Activated T-helper 17 cell treated with anti-CD3 and anti-CD28 coated beads, Interleukin-2, amount 50 U/mL, for 72 hours (primary cell): ENCODE data around the gene ACTR8. TPM values are rescaled to one million over a fixed set of nuclear protein-coding genes. Genes with fewer than 3 reads are reported as not detected.

ENCODE experiments used
- ATAC-seq: fragments of 150-1000 bp; cut with Tn5 transposase; replicated peaks from 2 replicates; pipeline ENCODE4 v1.10.0; 2021; ENCODE audit warnings: mild to moderate bottlenecking, moderate library complexity
- H3K27ac Mint-ChIP-seq: one replicate; pipeline ENCODE4 v1.8.0; 2022; ENCODE audit warnings: mixed read lengths
- H3K27me3 Mint-ChIP-seq: one replicate; pipeline ENCODE4 v1.8.0; 2022; ENCODE audit warnings: mixed read lengths
- H3K36me3 Mint-ChIP-seq: one replicate; pipeline ENCODE4 v1.8.0; 2022; ENCODE audit warnings: low read depth, mild to moderate bottlenecking, mixed read lengths
- H3K4me1 Mint-ChIP-seq: one replicate; pipeline ENCODE4 v1.8.0; 2022; ENCODE audit warnings: mixed read lengths
- H3K4me3 Mint-ChIP-seq: one replicate; pipeline ENCODE4 v1.8.0; 2022; ENCODE audit warnings: mild to moderate bottlenecking, mixed read lengths
- H3K9me3 Mint-ChIP-seq: one replicate; pipeline ENCODE4 v1.8.0; 2022; ENCODE audit warnings: mixed read lengths
- total RNA-seq, 2 donors: library from RNA; stranded (reverse); gene quantifications; one replicate each; pipeline ENCODE4 v1.2.3, GENCODE V29; 2022

ACTR8 gene
- total RNA-seq, 2 donors from 2014 or later, result 26.6 to 30.8 TPM

DNA sequence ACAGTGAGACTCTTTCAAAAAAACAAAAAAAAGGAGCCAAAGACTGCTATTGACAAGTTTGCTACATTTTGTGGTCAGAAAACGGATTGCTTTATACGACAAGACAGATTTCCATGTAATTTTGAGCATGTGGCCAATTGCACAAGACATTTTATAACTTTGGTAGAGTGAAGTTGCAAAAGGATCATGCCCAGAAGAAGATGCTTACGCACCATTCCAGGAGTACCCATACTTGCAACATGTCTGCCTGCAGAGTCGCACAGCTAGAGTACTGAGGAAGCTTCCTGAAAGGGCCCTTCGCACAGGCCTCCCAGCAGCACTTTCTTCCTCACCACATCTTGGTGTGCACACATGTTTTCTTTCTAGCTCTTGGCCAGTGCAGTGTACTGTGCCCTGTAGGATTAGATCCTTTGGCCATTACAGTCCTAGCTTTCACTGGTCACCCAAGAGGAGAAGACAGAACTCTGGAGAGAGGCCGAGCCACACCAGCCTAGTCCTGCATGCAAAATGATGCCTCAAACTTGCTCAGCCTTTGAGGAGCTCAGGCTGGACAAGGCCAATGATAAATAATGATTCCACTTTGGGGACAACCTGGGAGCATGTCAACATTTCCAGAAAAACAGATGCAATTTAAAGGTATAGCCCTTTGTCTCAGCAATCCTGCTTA is 47.4 kb downstream of the ACTR8 start:
- Mint-ChIP-seq H3K4me3 (no peak overlapping the region), H3K27me3 (no peaks in the 10 kb centered on the region), H3K36me3 (no peaks in the 10 kb centered on the region), H3K9me3 (no peaks in the 10 kb centered on the region), H3K4me1 (no peaks in the 10 kb centered on the region), H3K27ac (no peak overlapping the region)
- ATAC-seq, result no peak

GRCh38 chr3:53833700-53834099 is 48.3 kb downstream of the ACTR8 start:
- Mint-ChIP-seq H3K4me1 (no peaks in the 10 kb centered on the region), H3K4me3 (no peak overlapping the region), H3K9me3 (no peaks in the 10 kb centered on the region), H3K27me3 (no peaks in the 10 kb centered on the region), H3K27ac (no peak overlapping the region), H3K36me3 (no peaks in the 10 kb centered on the region)
- ATAC-seq, result no peak

DNA sequence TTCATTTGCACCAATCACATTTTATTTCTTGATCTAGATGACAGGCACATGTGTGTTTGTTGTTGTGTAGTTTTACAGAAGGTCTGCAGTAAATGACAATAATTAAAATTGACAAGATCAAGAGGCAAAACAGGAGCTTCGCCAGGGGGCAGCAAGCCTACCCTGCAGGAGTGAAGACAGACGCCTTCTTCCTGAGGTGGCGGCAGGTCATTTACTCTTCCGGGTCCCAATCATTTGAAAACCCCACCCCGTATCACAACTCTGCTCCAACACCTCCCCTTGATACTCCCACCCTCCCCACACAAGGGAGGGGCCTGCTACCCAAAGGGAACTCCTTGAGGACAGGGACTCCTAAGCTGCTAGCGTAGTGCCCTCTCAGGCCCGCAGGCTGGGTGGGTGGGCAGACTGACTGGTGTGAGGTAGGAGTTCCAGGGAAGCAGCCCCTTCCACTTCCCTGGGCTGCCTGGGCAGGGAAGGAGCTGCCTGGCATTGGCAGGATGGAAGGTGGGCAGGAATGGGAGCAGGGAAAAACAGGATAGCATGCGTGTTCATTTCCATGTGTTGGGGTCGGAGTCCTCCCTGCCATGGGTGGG is 48.8 kb downstream of the ACTR8 start:
- ATAC-seq, result no peak
- Mint-ChIP-seq H3K36me3 (no peaks in the 10 kb centered on the region), H3K4me1 (no peaks in the 10 kb centered on the region), H3K4me3 (no peak overlapping the region), H3K27ac (no peak overlapping the region), H3K9me3 (no peaks in the 10 kb centered on the region), H3K27me3 (no peaks in the 10 kb centered on the region)

DNA sequence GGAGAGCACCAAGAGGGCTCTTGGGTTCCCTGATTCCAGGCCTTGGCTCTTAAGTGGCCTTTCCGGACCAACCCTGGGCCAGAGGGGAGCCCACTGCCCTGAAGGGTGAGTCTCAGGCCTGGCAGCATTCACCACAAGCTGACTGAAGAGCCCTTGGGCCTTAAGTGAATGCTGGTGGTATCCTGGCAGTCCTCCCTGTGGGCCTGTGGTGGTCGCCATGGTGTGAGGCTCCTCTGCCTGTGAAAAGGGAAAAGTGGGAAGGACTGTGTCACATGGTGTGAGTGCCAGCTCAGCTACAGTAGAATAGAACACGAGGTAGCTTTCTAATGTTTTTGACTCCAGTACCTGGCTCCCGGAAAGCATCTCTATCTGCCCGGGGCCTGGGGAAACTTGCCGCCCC is 51.0 kb downstream of the ACTR8 start:
- no peaks in the 10 kb centered on the region for H3K27me3 Mint-ChIP-seq
- ATAC-seq, result no peak
- no peaks in the 10 kb centered on the region for H3K9me3 Mint-ChIP-seq
- H3K4me3 Mint-ChIP-seq, result no peak overlapping the region
- no peaks in the 10 kb centered on the region for H3K4me1 Mint-ChIP-seq
- H3K27ac Mint-ChIP-seq, result no peak overlapping the region
- no peaks in the 10 kb centered on the region for H3K36me3 Mint-ChIP-seq

DNA sequence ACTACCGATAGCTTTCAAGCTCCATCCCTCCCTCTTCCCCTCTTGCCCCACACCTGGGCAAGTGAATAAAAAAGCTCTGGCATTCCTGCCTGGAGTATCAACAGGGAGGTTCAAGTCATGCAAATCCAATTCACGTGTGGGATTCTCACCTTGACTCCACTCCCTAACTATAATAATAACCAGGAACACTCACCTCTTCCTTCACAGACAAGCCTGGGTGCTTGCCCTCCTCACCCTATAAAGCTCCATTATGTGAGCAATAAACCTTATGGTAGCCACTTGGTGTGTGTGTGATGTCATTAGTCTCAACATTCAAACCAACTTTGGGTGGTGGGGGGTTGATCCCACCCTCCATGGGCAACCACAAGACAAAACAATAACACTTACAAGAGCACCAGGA is 52.3 kb downstream of the ACTR8 start:
- H3K36me3 Mint-ChIP-seq, result no peaks in the 10 kb centered on the region

DNA sequence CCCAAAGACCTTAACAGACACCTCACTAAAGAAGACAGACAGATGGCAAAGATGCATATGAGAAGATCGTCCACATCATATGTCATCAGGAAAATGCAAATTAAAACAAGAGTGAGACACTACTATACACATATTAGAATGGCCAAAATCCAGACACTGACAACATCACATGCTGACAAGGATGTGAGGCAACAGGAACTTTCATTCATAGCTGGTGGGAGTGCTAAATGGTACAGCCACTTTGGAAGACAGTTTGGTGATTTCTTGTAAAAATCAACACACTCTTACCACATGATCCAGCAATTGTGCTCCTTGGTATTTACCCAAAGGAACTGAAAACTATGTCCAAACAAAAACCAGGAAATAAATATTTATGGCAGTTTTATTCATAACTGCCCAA is 53.4 kb downstream of the ACTR8 start:
- no peaks in the 10 kb centered on the region for H3K36me3 Mint-ChIP-seq
- H3K27me3 Mint-ChIP-seq, result no peaks in the 10 kb centered on the region
- no peak for ATAC-seq

More for the DNA sequence above, 52.3 kb downstream of the ACTR8 start:
- no peaks in the 10 kb centered on the region for H3K9me3 Mint-ChIP-seq
- H3K4me1 Mint-ChIP-seq, result no peaks in the 10 kb centered on the region
- no peak overlapping the region for H3K4me3 Mint-ChIP-seq
- no peak overlapping the region for H3K27ac Mint-ChIP-seq
- ATAC-seq, result no peak
- no peaks in the 10 kb centered on the region for H3K27me3 Mint-ChIP-seq

GRCh38 chr3:53826048-53826447 is 55.9 kb downstream of the ACTR8 start:
- H3K4me1 Mint-ChIP-seq, result no peaks in the 10 kb centered on the region

More for the DNA sequence above, 53.4 kb downstream of the ACTR8 start:
- Mint-ChIP-seq H3K27ac (no peak overlapping the region), H3K4me1 (no peaks in the 10 kb centered on the region), H3K9me3 (no peaks in the 10 kb centered on the region), H3K4me3 (no peak overlapping the region)

DNA sequence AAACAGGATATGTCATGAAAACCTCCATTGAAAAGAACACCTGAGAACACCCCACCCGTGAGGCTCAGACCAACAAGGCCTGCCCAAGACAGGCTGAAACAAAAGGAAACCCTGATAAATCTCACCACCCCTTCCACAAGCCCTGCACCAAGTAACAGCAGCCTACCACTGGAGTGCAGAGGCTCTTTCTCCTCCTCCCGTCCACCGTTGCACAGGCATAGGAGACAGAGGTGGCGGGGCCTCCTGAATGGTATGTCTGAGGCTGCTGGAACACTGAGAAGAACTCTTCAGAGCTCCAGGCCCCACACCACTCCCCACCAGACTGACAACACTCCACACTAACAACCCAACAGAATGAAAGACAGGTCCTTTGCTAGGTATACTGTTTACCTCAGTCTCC is 57.2 kb downstream of the ACTR8 start:
- Mint-ChIP-seq H3K36me3 (no peaks in the 10 kb centered on the region), H3K4me1 (no peaks in the 10 kb centered on the region), H3K27ac (no peak overlapping the region), H3K4me3 (no peak overlapping the region), H3K27me3 (no peaks in the 10 kb centered on the region), H3K9me3 (no peaks in the 10 kb centered on the region)
- no peak for ATAC-seq

More at GRCh38 chr3:53826048-53826447, 55.9 kb downstream of the ACTR8 start:
- Mint-ChIP-seq H3K27me3 (no peaks in the 10 kb centered on the region), H3K36me3 (no peaks in the 10 kb centered on the region), H3K27ac (no peak overlapping the region), H3K9me3 (no peaks in the 10 kb centered on the region), H3K4me3 (no peak overlapping the region)
- no peak for ATAC-seq

DNA sequence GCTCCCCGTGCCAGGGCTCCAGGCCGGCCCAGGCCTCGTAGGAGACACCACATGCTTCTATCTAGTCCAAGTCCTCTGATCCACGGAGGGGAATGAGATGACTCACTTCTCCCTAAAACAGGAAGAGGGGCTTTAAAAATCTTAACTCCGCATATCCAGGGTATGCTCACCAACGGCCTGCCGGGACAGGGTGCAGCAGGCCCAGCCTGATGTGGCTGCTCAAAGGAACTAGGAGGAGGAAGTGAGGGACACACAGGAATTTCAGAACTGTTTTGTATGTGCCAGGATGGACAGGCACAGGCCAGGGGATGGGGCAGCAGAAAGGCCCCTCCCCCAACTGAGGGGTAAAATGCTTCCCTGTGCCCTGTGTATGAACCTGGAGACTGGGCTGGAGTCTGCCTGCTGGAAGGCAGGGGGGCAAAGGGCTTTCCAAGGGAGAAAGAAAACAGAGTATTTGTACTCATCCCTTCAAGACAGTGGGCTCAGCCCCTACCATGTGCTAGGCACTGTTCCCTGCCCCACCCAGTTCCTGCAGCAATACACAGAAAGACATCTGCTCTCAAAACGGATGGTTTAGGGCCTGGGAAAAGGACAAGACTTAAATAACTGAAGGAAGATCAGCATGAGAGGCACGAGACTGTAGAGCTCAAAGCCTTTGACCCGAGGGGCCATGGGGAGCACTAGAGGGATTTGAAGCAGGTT is 57.8 kb downstream of the ACTR8 start:
- no peaks in the 10 kb centered on the region for H3K9me3 Mint-ChIP-seq
- H3K4me3 Mint-ChIP-seq, result no peak overlapping the region
- no peaks in the 10 kb centered on the region for H3K36me3 Mint-ChIP-seq
- ATAC-seq, result no peak
- H3K4me1 Mint-ChIP-seq, result no peaks in the 10 kb centered on the region
- H3K27me3 Mint-ChIP-seq, result no peaks in the 10 kb centered on the region
- no peak overlapping the region for H3K27ac Mint-ChIP-seq

DNA sequence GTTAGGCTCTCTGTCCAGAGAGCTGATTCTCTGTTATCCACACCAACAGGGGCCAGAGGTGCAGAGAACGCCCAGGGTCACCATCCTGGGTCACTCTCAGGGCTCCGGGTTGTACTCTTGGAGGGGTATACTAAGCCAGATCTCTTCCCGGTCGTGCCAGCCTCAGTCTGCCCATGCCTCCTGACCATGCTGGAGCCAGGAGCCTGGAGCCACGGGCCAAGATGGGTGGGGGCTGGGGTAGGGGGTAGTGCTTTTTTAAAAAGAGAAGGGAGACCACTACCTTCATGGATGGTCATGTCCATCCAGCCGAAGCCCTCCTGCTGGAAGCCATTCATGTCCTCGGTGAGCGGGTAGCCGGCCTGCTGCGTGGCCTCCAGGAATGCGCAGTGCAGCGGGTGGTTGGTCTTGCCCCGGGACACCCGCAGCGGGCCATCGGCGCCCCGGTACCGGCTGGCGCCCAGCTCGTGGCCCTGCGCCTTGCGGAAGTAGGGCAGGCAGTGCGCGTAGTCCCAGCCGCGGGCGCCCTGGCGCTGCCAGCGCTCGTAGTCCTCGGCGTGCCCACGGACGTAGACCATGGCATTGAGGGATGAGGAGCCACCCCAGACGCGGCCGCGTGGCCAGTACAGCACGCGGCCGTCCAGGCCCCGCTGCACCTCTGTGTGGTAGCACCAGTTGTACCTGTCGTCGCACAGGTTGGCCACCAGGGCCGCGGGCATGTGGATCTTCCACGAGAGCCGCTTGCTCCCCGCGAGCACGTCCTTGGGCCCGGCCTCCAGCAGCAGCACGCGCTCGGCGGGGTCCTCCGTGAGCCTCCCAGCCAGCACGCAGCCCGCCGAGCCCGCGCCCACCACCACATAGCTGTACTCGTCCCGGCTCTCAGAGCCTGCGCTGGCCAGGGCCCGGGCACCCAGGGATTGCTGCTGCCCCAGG is 58.7 kb downstream of the ACTR8 start:
- no peaks in the 10 kb centered on the region for H3K36me3 Mint-ChIP-seq
- H3K4me1 Mint-ChIP-seq, result no peaks in the 10 kb centered on the region
- ATAC-seq, result no peak
- no peaks in the 10 kb centered on the region for H3K27me3 Mint-ChIP-seq
- no peak overlapping the region for H3K27ac Mint-ChIP-seq
- no peaks in the 10 kb centered on the region for H3K9me3 Mint-ChIP-seq
- H3K4me3 Mint-ChIP-seq, result no peak overlapping the region

DNA sequence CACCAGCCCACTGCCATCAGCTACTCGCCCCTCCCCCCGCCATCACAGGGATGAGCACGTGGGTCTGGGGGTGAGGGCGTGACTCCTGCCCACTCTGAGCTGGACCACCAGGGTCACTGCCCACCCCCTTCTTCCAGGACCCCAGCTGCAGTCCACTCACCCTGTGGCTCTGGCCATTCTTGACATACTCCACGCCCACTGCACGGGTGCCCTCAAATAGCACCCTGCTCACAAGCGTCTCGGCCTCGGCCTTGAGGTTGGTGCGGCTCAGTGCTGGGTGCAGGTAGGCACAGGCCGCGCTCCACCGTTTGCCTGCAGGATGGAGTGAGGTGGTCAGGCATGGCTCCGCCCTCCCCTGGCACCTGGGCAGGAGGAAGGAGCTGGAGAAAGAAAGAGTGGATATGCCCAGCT is 59.6 kb downstream of the ACTR8 start:
- H3K27ac Mint-ChIP-seq, result no peak overlapping the region
- H3K9me3 Mint-ChIP-seq, result no peaks in the 10 kb centered on the region
- no peaks in the 10 kb centered on the region for H3K4me1 Mint-ChIP-seq
- no peaks in the 10 kb centered on the region for H3K27me3 Mint-ChIP-seq
- no peak for ATAC-seq
- no peaks in the 10 kb centered on the region for H3K36me3 Mint-ChIP-seq
- no peak overlapping the region for H3K4me3 Mint-ChIP-seq

- Mint-ChIP-seq H3K36me3 (no peaks in the 10 kb centered on the region), H3K4me3 (no peak overlapping the region), H3K4me1 (no peaks in the 10 kb centered on the region), H3K27ac (no peak overlapping the region), H3K9me3 (no peaks in the 10 kb centered on the region), H3K27me3 (no peaks in the 10 kb centered on the region)
- ATAC-seq, result no peak
These were observed 60.3 kb downstream of the ACTR8 start for GRCh38 chr3:53821631-53822121.

- Mint-ChIP-seq H3K9me3 (no peaks in the 10 kb centered on the region), H3K4me1 (no peaks in the 10 kb centered on the region), H3K27ac (no peak overlapping the region), H3K36me3 (no peaks in the 10 kb centered on the region), H3K27me3 (no peaks in the 10 kb centered on the region), H3K4me3 (no peak overlapping the region)
- ATAC-seq, result no peak
These were observed 61.0 kb downstream of the ACTR8 start for GRCh38 chr3:53820756-53821580.
